SK-N-SH (cell line): Measurements from ENCODE around the gene LLGL2.

Experiments used
- CHD2 ChIP-seq: fragments of 150-350 bp; IDR thresholded peaks from 2 replicates; pipeline ENCODE4 v1.6.1; 2018; ENCODE audit warnings: low read length; ENCODE audit not compliant: partially characterized antibody
- CTCF ChIP-seq: fragments of 200-600 bp; sonication (generic); IDR thresholded peaks from 2 replicates; pipeline ENCODE4 v1.6.1; 2017; ENCODE audit warnings: antibody characterized with exemption, mild to moderate bottlenecking, moderate library complexity
- EP300 ChIP-seq, 2 experiments: IDR thresholded peaks; 2 replicates each; pipeline versions ENCODE4 v1.4.0 to v1.6.1; 2012; ENCODE audit warnings: borderline replicate concordance in 1 of 2, low read depth in 1 of 2, low read length in 1 of 2
- FOSL2 ChIP-seq: IDR thresholded peaks from 2 replicates; pipeline ENCODE4 v1.4.0; 2012; ENCODE audit warnings: low read depth, mild to moderate bottlenecking, moderate library complexity, borderline replicate concordance
- FOXJ3 ChIP-seq: sonication (generic); formaldehyde crosslinking; IDR thresholded peaks from 2 replicates; pipeline ENCODE4 v1.5.1; 2020; ENCODE audit warnings: mild to moderate bottlenecking, missing genetic modification reagents
- GABPA ChIP-seq: IDR thresholded peaks from 2 replicates; pipeline ENCODE4 v1.4.0; 2012; ENCODE audit warnings: low read depth, mild to moderate bottlenecking
- GATA2 ChIP-seq: sonication (generic); formaldehyde crosslinking; IDR thresholded peaks from 2 replicates; pipeline ENCODE4 v1.5.0; 2020; ENCODE audit warnings: mild to moderate bottlenecking, missing genetic modification reagents
- NFIC ChIP-seq: IDR thresholded peaks from 2 replicates; pipeline ENCODE4 v1.4.0; 2012; ENCODE audit warnings: borderline replicate concordance
- PBX3 ChIP-seq: IDR thresholded peaks from 2 replicates; pipeline ENCODE4; 2012

GRCh38 chr17:75501378-75502071 is 24.0 kb upstream of the LLGL2 start:
- TF ChIP-seq CTCF (no peak), PBX3 (no peak), FOSL2 (no peak), CHD2 (no peak), GABPA (no peak), FOXJ3 (CRISPR knock-in tag) (no peak), EP300 (IDR thresholded peaks at IDR 0.05; ENCODE audit: borderline replicate concordance in 1 of 2, low read depth in 1 of 2, low read length in 1 of 2) (no peak), NFIC (no peak), GATA2 (CRISPR knock-in tag) (no peak)
